HG03103 (cell line): ENCODE results near the gene VTA1.
"Not testable (repeated sequence)": the region's sequence is repeated elsewhere in the genome, so short reads cannot be mapped to it uniquely, and the experiment has no call there.

Experiments
- ATAC-seq: cut with Tn5 transposase; IDR thresholded peaks from one replicate; pipeline ENCODE4 v1.9.1; 2021; ENCODE audit warnings: low read depth; ENCODE audit not compliant: unreplicated experiment

VTA1 gene

GRCh38 chr6:142167486-142167885 lies 20.4 kb downstream of the VTA1 start:
- no peak for ATAC-seq

GRCh38 chr6:142171351-142171750 lies 24.3 kb downstream of the VTA1 start:
- ATAC-seq = no peak

GRCh38 chr6:142172758-142173157 lies 25.7 kb downstream of the VTA1 start:
- no peak for ATAC-seq

- ATAC-seq = no peak
Measured at GRCh38 chr6:142173980-142174379, 26.9 kb downstream of the VTA1 start.

GRCh38 chr6:142174703-142175102 lies 27.6 kb downstream of the VTA1 start:
- no peak for ATAC-seq

- ATAC-seq = no peak
Measured at GRCh38 chr6:142178129-142178528, 31.1 kb downstream of the VTA1 start.

- ATAC-seq = no peak
Measured at GRCh38 chr6:142182004-142182403, 34.9 kb downstream of the VTA1 start.

- no peak for ATAC-seq
Measured at GRCh38 chr6:142183351-142183750, 36.3 kb downstream of the VTA1 start.

GRCh38 chr6:142184307-142184706 lies 37.2 kb downstream of the VTA1 start:
- no peak for ATAC-seq

- ATAC-seq = no peak
Measured at GRCh38 chr6:142185641-142186040, 38.6 kb downstream of the VTA1 start.

GRCh38 chr6:142187209-142187608 lies 40.1 kb downstream of the VTA1 start:
- ATAC-seq = no peak

- ATAC-seq = not testable (repeated sequence)
Measured at GRCh38 chr6:142188341-142188740, 41.3 kb downstream of the VTA1 start.

- no peak for ATAC-seq
Measured at GRCh38 chr6:142189057-142189456, 42.0 kb downstream of the VTA1 start.

- ATAC-seq = no peak
Measured at GRCh38 chr6:142192343-142192742, 45.3 kb downstream of the VTA1 start.

- ATAC-seq = no peak
Measured at GRCh38 chr6:142193621-142194020, 46.6 kb downstream of the VTA1 start.

- no peak for ATAC-seq
Measured at GRCh38 chr6:142195862-142196541, 48.9 kb downstream of the VTA1 start.

GRCh38 chr6:142200846-142201628 lies 54.0 kb downstream of the VTA1 start:
- ATAC-seq = no peak

GRCh38 chr6:142207265-142207877 lies 60.3 kb downstream of the VTA1 start:
- no peak for ATAC-seq

- ATAC-seq = no peak
Measured at GRCh38 chr6:142210606-142211005, 63.5 kb downstream of the VTA1 start.

- no peak for ATAC-seq
Measured at GRCh38 chr6:142213402-142213801, 66.3 kb downstream of the VTA1 start.

- no peak for ATAC-seq
Measured at GRCh38 chr6:142218446-142218845, 71.4 kb downstream of the VTA1 start.

GRCh38 chr6:142222022-142222421 lies 75.0 kb downstream of the VTA1 start:
- no peak for ATAC-seq
